ENCODE results near the gene SAA4.

DNA sequence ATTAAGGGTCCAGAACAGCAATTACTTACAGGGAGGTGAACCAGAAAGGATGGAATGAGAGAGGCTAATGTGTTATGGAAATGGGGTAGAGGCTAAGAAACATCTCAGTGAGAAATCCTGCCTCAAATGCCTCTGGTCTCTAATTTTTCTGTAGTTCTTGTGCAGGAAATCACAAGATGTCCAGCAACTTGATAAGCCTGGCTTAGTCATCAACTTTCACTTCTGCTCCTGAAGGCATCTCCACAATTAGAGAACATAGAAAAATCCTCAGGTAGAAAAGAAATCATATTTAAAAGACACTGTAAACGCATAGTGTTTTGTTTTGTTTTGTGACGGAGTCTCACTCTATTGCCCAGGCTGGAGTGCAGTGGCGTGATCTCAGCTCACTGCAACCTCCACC lies 45.2 kb downstream of the SAA4 start:
- TF ChIP-seq, protein P1, sequence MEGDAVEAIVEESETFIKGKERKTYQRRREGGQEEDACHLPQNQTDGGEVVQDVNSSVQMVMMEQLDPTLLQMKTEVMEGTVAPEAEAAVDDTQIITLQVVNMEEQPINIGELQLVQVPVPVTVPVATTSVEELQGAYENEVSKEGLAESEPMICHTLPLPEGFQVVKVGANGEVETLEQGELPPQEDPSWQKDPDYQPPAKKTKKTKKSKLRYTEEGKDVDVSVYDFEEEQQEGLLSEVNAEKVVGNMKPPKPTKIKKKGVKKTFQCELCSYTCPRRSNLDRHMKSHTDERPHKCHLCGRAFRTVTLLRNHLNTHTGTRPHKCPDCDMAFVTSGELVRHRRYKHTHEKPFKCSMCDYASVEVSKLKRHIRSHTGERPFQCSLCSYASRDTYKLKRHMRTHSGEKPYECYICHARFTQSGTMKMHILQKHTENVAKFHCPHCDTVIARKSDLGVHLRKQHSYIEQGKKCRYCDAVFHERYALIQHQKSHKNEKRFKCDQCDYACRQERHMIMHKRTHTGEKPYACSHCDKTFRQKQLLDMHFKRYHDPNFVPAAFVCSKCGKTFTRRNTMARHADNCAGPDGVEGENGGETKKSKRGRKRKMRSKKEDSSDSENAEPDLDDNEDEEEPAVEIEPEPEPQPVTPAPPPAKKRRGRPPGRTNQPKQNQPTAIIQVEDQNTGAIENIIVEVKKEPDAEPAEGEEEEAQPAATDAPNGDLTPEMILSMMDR (tag by site-specific recombination; IDR thresholded peaks at IDR 0.05), result no peak
- TF ChIP-seq, protein P2, sequence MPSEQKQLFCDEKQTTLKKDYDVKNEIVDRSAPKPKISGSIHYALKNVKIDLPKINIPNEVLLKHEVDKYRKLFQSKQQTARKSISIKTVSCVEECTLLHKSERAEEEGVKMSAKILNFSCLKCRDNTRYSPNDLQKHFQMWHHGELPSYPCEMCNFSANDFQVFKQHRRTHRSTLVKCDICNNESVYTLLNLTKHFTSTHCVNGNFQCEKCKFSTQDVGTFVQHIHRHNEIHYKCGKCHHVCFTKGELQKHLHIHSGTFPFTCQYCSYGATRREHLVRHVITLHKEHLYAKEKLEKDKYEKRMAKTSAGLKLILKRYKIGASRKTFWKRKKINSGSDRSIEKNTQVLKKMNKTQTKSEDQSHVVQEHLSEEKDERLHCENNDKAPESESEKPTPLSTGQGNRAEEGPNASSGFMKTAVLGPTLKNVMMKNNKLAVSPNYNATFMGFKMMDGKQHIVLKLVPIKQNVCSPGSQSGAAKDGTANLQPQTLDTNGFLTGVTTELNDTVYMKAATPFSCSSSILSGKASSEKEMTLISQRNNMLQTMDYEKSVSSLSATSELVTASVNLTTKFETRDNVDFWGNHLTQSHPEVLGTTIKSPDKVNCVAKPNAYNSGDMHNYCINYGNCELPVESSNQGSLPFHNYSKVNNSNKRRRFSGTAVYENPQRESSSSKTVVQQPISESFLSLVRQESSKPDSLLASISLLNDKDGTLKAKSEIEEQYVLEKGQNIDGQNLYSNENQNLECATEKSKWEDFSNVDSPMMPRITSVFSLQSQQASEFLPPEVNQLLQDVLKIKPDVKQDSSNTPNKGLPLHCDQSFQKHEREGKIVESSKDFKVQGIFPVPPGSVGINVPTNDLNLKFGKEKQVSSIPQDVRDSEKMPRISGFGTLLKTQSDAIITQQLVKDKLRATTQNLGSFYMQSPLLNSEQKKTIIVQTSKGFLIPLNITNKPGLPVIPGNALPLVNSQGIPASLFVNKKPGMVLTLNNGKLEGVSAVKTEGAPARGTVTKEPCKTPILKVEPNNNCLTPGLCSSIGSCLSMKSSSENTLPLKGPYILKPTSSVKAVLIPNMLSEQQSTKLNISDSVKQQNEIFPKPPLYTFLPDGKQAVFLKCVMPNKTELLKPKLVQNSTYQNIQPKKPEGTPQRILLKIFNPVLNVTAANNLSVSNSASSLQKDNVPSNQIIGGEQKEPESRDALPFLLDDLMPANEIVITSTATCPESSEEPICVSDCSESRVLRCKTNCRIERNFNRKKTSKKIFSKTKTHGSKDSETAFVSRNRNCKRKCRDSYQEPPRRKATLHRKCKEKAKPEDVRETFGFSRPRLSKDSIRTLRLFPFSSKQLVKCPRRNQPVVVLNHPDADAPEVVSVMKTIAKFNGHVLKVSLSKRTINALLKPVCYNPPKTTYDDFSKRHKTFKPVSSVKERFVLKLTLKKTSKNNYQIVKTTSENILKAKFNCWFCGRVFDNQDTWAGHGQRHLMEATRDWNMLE (tag by site-specific recombination; conservative IDR thresholded peaks at IDR 0.05; ENCODE audit: low read depth), result no peak
- TF ChIP-seq, protein P3, sequence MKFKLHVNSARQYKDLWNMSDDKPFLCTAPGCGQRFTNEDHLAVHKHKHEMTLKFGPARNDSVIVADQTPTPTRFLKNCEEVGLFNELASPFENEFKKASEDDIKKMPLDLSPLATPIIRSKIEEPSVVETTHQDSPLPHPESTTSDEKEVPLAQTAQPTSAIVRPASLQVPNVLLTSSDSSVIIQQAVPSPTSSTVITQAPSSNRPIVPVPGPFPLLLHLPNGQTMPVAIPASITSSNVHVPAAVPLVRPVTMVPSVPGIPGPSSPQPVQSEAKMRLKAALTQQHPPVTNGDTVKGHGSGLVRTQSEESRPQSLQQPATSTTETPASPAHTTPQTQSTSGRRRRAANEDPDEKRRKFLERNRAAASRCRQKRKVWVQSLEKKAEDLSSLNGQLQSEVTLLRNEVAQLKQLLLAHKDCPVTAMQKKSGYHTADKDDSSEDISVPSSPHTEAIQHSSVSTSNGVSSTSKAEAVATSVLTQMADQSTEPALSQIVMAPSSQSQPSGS (tag by site-specific recombination; IDR thresholded peaks at IDR 0.05; ENCODE audit: low read depth), result no peak
- no peak for TF ChIP-seq ZNF37A (tag by site-specific recombination; IDR thresholded peaks at IDR 0.05)
- TF ChIP-seq ZNF747 (tag by site-specific recombination; IDR thresholded peaks at IDR 0.05), result no peak
- TF ChIP-seq, protein P4, sequence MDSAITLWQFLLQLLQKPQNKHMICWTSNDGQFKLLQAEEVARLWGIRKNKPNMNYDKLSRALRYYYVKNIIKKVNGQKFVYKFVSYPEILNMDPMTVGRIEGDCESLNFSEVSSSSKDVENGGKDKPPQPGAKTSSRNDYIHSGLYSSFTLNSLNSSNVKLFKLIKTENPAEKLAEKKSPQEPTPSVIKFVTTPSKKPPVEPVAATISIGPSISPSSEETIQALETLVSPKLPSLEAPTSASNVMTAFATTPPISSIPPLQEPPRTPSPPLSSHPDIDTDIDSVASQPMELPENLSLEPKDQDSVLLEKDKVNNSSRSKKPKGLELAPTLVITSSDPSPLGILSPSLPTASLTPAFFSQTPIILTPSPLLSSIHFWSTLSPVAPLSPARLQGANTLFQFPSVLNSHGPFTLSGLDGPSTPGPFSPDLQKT (IDR thresholded peaks at IDR 0.05; ENCODE audit: borderline replicate concordance, low read depth, low read length), result no peak
- TF ChIP-seq, protein P5, sequence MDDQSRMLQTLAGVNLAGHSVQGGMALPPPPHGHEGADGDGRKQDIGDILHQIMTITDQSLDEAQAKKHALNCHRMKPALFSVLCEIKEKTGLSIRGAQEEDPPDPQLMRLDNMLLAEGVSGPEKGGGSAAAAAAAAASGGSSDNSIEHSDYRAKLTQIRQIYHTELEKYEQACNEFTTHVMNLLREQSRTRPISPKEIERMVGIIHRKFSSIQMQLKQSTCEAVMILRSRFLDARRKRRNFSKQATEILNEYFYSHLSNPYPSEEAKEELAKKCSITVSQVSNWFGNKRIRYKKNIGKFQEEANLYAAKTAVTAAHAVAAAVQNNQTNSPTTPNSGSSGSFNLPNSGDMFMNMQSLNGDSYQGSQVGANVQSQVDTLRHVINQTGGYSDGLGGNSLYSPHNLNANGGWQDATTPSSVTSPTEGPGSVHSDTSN (CRISPR knock-in tag; IDR thresholded peaks at IDR 0.05), result no peak
- TF ChIP-seq, protein P6, sequence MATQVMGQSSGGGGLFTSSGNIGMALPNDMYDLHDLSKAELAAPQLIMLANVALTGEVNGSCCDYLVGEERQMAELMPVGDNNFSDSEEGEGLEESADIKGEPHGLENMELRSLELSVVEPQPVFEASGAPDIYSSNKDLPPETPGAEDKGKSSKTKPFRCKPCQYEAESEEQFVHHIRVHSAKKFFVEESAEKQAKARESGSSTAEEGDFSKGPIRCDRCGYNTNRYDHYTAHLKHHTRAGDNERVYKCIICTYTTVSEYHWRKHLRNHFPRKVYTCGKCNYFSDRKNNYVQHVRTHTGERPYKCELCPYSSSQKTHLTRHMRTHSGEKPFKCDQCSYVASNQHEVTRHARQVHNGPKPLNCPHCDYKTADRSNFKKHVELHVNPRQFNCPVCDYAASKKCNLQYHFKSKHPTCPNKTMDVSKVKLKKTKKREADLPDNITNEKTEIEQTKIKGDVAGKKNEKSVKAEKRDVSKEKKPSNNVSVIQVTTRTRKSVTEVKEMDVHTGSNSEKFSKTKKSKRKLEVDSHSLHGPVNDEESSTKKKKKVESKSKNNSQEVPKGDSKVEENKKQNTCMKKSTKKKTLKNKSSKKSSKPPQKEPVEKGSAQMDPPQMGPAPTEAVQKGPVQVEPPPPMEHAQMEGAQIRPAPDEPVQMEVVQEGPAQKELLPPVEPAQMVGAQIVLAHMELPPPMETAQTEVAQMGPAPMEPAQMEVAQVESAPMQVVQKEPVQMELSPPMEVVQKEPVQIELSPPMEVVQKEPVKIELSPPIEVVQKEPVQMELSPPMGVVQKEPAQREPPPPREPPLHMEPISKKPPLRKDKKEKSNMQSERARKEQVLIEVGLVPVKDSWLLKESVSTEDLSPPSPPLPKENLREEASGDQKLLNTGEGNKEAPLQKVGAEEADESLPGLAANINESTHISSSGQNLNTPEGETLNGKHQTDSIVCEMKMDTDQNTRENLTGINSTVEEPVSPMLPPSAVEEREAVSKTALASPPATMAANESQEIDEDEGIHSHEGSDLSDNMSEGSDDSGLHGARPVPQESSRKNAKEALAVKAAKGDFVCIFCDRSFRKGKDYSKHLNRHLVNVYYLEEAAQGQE (tag by site-specific recombination; IDR thresholded peaks at IDR 0.05), result no peak
- TF ChIP-seq, protein P7, sequence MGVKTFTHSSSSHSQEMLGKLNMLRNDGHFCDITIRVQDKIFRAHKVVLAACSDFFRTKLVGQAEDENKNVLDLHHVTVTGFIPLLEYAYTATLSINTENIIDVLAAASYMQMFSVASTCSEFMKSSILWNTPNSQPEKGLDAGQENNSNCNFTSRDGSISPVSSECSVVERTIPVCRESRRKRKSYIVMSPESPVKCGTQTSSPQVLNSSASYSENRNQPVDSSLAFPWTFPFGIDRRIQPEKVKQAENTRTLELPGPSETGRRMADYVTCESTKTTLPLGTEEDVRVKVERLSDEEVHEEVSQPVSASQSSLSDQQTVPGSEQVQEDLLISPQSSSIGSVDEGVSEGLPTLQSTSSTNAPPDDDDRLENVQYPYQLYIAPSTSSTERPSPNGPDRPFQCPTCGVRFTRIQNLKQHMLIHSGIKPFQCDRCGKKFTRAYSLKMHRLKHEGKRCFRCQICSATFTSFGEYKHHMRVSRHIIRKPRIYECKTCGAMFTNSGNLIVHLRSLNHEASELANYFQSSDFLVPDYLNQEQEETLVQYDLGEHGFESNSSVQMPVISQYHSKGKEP (tag by site-specific recombination; IDR thresholded peaks at IDR 0.05), result no peak
- TF ChIP-seq, protein P8, sequence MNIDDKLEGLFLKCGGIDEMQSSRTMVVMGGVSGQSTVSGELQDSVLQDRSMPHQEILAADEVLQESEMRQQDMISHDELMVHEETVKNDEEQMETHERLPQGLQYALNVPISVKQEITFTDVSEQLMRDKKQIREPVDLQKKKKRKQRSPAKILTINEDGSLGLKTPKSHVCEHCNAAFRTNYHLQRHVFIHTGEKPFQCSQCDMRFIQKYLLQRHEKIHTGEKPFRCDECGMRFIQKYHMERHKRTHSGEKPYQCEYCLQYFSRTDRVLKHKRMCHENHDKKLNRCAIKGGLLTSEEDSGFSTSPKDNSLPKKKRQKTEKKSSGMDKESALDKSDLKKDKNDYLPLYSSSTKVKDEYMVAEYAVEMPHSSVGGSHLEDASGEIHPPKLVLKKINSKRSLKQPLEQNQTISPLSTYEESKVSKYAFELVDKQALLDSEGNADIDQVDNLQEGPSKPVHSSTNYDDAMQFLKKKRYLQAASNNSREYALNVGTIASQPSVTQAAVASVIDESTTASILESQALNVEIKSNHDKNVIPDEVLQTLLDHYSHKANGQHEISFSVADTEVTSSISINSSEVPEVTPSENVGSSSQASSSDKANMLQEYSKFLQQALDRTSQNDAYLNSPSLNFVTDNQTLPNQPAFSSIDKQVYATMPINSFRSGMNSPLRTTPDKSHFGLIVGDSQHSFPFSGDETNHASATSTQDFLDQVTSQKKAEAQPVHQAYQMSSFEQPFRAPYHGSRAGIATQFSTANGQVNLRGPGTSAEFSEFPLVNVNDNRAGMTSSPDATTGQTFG (tag by site-specific recombination; IDR thresholded peaks at IDR 0.05; ENCODE audit: borderline replicate concordance), result no peak
- TF ChIP-seq ZNF530 (tag by site-specific recombination; IDR thresholded peaks at IDR 0.05; ENCODE audit: low read depth), result no peak

Measured in HEK293 (cell line).